GM18502 (cell line): ENCODE measurements around the gene FGF18.

Source experiments
- ATAC-seq: cut with Tn5 transposase; IDR thresholded peaks from one replicate; pipeline ENCODE4 v1.9.1; 2021; ENCODE audit warnings: mild to moderate bottlenecking; ENCODE audit not compliant: unreplicated experiment, poor library complexity

The FGF18 gene

GRCh38 chr5:171421331-171422262 is 2.1 kb downstream of the FGF18 start:
- ATAC-seq = no peak

DNA sequence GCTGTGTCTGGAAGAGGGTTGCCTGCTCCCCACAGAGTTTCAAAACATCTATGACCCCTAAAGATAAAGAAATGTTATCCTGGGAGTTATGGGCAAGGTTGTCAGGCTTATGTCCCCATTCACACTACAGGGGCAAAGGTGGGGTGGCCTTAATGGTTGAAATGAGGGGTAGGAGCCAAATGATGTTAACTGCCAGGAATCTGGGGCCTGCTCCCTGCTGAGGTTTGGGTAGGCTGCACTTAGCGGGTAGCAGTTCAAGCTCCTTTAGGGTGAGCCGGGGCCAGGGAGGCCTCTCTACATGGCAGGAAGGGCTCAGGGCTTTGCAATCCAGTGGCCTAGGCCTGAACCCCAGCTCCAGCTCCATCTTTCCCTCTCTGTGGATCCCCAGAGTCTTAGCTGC is 3.0 kb downstream of the FGF18 start:
- no peak for ATAC-seq

GRCh38 chr5:171422902-171423663 is 3.6 kb downstream of the FGF18 start:
- no peak for ATAC-seq

DNA sequence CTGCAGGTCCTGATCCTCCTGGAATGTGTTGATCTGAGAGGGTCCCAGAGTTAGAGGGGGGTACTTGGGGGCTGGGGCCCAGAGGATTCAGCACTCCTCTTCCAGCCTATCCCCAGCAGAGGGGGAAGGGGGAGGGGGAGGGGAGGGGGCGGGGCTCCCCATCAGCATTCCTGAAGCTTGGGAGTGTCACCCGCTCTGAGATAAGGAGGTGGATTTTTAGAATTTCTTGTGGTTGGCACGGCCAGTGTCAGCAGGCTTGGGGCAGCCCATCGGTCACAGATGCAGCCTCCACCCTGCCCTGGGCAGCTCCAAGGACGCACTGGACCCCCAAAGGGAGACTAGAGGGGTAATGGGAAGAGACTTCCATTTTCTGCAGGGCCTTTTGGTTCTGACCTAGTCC is 5.3 kb downstream of the FGF18 start:
- no peak for ATAC-seq

- no peak for ATAC-seq
These were observed 6.3 kb downstream of the FGF18 start for GRCh38 chr5:171425596-171426244.

- no peak for ATAC-seq
These were observed 6.8 kb downstream of the FGF18 start for GRCh38 chr5:171426266-171426665.

GRCh38 chr5:171426680-171427079 is 7.2 kb downstream of the FGF18 start:
- no peak for ATAC-seq

DNA sequence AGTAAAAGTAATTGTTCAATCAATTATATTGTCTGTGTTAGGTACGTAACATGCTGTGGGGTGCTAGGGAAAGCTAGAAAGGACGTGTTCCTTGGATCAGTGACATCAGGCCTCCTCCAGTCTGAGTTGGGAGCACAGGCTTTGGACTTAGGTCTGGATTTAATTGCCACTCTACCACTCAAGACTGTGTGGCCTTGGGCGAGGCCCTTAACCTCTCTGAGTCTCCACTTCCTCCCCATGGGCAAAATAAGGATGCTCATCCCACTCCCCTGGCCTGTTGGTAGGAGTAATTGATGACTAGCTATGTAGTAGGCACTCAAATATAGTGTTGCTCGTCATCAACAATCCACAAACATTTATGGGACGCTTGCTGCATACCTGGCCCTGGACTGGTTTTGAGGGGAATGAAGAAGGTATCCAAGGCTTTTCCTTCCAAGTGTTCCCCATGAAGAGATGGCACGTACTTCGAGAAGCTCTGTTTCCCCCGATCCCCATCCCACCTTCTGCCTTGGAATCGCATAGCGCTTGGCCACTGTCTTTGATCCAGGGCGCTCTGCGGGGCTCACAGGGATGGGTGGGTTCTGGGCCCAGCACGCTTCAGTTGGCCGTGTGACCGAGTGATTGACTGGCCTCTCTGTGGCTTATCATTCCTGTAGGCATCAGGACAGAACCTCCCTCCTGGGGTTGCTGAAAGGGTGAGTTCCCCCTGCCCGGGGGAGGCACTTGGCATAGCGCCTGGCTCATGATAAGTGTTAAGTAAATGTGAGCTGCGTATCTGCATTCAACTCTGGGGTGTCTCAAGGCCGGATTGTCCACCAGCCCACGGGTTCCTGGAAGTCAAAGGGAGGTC is 8.1 kb downstream of the FGF18 start:
- ATAC-seq = no peak

GRCh38 chr5:171428168-171428696 is 8.8 kb downstream of the FGF18 start:
- no peak for ATAC-seq

- no peak for ATAC-seq
These were observed 9.5 kb downstream of the FGF18 start for GRCh38 chr5:171428809-171429542.

DNA sequence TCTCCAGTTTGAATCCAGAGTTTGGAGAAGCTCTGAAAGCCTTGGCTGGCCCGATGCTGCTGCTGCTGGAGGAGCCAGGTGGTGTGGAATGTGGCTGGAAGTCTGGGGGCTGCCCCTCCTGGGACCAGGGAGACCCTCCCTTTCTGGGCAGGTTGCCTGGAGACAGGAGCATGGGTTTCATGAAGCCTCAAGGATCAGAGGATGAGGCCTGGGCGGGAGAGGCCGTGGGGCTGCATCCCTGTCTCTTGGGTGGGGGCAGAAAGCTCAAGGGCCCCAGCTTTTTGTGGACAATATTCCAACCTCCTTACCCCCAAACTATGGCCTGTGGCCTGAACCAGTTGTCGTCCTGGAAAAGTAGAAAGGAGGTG is 10.1 kb downstream of the FGF18 start:
- ATAC-seq = no peak

DNA sequence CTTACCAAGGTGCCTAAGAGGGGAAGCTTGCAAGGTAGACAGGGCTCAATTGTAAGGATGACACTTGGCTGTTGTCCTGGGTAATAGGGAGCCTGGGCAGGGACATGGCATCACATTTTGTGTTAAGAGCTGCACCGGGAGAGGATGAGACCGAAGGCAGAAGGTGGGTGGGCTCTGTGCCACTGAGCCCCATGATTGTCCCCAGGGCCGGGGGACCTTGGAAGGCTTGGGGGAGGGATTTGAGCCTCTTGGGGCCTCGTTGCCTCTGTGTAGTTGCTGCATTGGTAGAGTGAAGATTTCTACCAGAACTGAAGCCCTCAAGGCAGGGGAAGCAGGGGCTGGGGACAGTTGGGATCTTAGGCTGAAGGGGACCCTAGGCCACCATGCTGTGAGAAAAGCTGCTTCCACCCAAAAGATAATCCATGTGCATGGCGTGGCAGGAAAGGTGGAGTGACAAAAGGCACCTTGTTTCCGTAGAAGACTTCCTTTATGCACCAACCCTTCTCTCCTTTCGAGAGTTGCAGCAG is 11.9 kb downstream of the FGF18 start:
- no peak for ATAC-seq

GRCh38 chr5:171432076-171432475 is 12.6 kb downstream of the FGF18 start:
- ATAC-seq = no peak

DNA sequence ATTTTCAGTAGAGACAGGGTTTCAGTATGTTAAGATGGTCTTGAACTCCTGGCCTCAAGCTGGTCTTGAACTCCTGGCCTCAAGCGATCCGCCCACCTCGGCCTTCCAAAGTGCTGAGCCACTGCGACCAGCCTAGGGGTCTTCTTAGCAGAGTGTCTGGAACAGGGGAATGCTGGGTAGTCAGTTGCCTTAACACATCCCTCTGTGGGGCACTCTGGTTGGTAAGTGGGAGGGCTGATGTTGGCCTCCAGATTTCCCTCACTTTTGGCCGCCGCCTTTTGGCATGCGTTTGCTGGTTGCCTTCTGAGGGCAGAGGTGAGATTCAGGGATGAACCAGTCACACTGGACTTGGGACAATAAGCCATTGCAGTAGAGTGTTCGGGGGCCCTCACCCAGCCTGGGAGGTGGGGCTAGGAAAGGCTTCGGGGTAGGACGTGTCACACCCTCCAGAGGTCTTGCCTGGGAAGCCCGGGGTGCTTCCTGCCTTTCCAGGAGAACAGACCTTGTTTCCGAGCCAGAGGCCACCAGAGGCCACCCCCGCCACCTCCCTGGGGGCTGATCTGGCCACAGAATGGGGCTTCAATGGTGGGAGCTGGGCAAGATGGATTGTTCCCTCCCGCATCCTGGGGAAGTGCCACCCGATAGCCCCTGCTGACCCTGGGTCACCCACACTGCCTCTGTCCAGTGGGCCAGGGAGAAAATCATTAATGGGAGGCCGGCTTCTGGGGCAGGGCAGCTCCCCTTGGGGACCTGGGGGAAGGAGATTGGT is 13.3 kb downstream of the FGF18 start:
- ATAC-seq = no peak

DNA sequence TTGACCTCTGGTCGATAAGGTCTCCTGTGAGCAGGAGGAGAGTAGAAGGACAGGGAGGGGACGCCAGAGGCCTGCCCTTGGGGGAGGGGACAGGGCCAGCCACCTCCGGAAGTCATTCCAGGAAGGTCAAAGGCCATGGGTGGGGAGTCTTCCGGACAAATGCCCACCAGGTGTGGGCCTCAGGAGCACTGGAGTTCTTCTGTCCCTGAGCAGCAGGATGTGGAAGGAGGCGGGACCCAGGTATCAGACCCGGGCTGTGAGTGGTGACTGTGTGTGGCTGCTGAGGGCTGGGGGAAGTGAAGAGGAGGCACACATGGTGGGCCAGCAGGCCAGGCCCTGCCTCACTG is 13.9 kb downstream of the FGF18 start:
- no peak for ATAC-seq

GRCh38 chr5:171433982-171434676 is 14.7 kb downstream of the FGF18 start:
- ATAC-seq = no peak

- no peak for ATAC-seq
These were observed 15.4 kb downstream of the FGF18 start for GRCh38 chr5:171434874-171435273.

DNA sequence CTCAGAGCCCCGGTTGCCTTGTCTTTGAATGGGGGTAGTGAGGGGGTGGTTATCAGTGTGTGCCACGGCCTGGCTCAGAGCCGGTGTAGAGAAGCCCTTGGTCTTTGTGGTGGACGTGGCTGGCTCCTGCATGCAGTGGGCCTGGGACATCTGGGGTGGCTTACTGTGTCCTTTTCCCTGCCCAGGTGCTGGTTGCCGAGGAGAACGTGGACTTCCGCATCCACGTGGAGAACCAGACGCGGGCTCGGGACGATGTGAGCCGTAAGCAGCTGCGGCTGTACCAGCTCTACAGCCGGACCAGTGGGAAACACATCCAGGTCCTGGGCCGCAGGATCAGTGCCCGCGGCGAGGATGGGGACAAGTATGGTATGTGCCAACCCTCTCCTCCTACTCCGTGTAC is 16.5 kb downstream of the FGF18 start:
- no peak for ATAC-seq
